Measurements from ENCODE around the gene SFTPA2.
"Not testable (repeated sequence)": the region's sequence is repeated elsewhere in the genome, so short reads cannot be mapped to it uniquely, and the experiment has no call there.

The SFTPA2 gene

DNA sequence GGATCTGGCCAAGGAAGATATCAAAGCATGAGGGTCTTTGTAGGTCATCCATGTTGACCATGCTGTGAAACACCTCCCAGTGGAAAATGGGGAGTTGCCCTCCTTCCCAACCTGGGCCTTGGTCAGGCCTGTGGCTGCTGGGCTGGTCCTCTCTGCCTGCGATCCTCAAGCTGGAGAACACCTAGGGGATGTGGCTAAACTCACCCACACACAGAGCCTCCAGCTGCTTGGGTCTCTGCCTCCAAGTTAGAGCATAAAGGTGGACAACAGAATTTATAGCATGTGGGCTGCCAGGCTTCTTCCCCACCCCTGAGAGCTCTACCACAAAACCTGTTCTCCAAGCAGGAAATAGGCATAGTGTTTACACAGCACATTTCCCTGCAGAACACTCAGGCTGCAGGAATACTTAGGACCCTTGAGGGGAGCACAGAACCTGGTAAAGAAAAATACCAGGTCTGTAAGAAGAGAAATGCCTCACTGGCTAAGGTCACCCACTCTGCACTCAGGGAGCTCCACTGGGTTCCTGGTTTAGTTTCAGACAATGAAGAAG is at the start of gene SFTPA2:
SFTPA2 (minus strand) TSS at position 248 of the 550 bp plus-strand sequence. CDS start 924 bp downstream, outside the sequence.
- no peak for DNase-seq

DNA sequence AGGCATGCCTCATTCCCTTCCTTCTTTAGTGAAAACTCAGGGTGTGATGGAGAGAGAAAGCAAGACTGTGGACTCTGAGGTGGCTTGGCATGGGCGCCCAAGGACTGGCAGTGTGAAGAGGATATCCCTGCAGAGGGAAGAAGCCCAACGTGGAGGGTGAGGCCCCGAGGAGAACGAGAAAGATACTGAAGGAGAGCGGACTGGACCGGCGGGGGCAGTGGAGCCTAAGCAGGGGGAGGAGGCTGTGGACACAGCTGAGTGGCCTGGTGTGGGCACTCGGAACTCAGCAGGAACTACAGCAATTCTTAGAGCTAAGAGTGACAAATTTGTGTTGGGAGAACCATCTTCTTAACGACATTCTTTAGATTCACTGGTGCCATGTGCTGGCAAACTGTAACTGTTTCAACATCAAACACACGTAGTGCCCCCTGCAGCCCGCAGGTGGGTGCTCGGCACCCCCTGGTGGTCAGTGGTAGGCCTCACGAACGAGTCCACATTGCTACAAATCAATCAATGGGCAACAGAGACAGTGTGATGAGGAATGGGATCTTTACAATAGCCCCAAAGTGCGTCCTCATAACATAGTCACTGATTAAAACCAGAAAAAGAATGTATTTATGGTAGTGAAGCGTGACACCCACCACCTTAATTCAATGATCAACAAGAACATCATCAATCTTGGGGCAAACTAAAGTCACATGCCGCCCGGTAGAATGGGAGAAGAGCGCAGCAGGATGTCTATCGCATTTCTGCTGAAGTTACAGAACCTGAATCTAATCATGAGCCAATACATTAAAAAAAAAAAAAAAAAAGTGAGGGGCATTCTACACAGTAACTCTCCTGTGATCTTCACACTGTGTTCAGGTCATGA is 48.5 kb upstream of the SFTPA2 start:
- peak in 1 of 2 experiments; percentile 0 for DNase-seq

DNA sequence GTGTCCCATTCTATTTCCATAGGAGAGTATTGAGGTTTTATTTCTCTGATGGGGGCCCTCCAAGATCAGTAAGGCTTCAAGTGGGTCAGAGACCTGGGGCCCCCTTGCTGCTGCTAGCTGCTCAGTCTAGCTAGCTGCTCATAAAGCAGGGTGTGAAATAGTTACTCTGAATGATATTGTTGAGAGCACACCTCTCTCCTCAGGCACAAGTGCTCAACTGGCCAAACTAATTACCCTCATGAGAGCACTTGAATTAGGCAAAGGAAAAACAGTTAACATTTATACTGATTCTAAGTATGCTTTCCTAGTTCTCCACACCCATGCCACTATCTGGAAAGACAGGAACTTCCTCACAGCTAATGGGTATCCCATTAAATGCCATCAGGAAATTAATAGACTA is 45.1 kb upstream of the SFTPA2 start:
- DNase-seq: no peak

GRCh38 chr10:79604294-79604693 is 44.1 kb upstream of the SFTPA2 start:
- DNase-seq: no peak

DNA sequence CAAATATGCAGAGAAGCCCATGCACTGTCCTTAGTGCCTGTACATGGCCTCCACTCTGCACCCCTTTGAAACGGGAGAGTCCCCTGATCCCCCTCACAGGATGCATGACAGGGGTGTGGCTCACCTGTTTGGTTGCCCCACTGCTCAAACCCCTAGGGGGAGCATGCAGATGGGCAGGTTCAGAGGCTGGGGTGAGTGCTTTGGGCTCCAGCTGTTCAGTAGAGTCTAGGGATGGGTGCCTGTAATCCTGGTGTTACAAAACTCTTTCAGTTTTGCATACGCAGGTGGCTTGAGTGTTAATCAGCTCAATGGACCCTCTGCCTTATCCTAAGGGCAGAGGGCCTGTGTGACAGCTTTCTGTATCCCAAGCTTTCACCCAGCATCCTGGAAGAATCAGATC is 42.7 kb upstream of the SFTPA2 start:
- no peak for DNase-seq

- no peak for DNase-seq
These were observed 41.7 kb upstream of the SFTPA2 start for GRCh38 chr10:79601939-79602338.

- not testable (repeated sequence) for DNase-seq
These were observed 39.4 kb upstream of the SFTPA2 start for GRCh38 chr10:79599644-79600043.

DNA sequence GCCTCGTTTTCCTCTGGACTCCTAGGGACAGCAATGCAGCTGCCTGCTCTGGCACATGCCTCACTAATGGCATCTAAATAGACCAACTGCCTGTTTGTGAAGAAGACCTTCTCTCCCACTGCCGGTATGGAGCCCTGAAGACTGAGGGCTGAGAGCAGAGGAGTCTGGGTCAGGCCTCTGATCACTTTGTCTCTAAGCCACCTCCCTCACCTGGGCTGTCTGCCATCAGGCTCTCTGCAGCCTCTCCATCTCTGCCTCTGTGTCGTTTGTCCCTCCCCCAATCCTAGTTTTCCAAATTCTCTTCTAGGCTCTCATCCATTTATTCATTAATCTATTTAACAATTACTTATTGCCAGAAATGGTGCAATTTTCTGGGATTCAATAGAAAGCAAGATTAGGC is 35.3 kb upstream of the SFTPA2 start:
- no peak for DNase-seq

DNA sequence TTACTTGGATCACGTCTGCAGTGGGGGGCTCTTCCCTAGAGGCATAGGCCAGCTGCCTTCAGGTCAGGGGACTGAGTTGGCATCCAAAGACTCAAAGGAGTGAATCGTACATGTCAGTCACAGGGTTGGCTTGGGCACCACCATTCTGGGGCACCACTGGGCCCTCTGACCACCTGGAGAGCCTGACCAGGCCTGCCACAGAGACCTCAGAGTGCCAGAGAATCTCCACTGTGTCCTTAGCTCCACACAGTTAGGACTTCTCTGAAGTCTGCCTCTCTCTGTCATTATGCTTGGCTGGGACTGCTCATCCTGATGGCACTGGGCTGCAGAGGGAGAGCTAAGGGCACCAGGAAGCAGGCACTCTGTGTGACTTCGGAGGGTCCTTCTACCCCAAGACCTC is 34.4 kb upstream of the SFTPA2 start:
- DNase-seq: not testable (repeated sequence)

DNA sequence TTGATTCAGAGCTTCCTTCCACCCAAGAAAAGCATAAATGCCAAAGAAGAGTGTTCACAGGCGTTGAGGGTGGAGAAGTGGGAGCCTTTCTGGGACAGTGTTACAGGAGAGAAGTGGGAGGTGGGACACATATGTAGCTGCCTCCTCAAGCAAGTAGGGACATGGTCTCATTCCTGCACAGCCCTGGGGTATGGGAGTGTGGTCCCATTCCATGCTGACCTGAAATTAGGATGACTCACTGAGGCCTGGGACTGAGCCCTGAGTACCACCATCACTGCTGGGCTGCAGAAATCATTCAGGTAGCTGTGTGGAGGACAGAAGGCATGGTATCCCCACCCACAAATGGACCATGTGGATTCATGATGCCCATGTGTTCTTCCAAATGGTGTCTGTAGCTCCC is 33.2 kb upstream of the SFTPA2 start:
- DNase-seq: no peak

DNA sequence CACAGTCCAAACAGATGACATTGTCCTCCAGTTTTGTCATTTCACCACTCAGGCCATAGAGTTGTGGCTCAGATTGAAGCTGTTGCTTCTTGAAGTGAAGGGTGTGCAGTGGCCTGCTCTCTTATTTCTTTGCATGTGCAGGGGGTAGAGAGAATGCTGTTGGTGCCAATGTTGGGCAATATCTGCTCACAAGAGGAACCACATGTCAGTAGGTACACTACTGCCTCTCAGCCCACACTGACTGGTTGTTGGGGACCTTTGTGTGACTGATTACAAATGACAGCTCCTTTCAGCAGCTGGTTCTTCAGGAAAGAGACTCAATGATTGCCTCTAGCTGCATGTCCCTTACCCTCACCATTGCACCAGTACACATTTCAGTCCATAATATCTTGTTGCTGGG is 28.6 kb upstream of the SFTPA2 start:
- DNase-seq: no peak

DNA sequence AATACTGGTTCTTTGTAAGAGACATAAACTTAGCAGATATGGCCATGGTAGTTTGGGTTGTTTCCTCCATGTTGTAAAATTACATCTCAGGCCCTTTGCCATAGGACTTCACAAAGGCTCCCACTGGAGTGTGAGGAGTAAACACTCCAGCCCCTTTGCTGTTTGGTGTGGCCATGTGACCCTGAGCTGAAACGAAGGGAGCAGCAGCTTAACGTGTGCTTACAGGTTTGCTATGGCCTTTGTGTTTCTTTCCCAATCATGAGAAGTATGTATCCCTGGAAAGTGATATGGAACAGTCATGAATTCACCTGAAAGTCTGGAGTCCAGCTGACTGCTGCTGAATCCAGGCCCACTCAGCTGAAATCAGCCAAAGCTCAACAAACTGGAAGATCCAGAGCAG is 26.7 kb upstream of the SFTPA2 start:
- DNase-seq: no peak

DNA sequence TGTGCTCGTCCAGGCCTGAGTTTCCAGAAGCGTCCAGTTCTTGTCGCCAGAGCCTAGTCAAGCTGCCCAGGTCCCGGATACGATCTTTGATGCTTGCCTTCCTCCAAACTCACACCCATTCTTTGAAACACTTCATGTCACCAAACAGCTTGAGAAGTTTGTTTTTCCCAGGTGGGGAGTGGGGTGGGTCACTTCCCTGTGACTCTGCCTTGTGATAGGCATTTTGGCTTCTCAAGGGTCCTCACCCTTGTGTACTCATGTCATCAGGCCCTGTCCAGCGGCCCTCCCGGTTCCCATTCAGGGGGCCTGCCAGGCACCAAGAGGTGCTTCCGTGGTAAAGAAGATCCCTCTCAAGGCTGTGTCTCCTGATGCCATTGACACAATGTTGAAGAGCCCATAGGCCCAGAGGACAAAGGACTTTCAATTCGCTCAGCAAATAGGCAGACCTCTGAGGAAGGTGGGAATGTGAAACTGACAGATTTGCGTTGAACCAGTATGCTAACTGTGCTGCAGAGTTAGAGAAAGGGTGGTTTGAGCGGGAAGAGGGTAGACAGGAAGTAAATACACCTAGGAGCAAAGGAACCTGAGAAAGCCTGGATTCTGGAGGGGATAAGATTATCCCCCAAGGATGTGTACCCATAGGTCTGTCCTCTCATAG is 25.8 kb upstream of the SFTPA2 start:
- no peak for DNase-seq

DNA sequence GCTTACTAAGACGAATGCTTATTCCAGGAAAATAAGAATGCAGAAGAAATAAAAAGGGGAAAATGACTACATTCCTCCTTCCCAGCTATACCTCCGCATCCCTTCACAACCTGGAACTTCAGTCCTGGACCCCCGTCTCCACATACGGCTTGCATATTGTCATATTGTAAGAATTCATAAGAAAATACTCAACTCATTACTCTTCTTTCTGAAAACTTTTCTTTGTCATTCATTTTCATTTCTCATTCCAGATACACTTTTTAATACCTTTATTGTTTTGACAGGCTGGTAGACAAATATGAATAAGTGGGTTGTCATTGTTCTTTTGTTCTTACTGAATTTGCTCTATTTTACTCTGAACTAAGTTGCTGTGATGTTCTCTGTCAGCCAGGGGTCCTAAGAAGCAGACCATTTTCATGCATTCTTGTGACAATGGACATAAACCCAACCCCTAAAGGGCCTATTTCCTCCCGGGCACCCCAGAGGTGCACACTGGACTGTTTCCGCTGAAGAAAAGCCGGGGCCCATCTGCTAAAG is 23.3 kb upstream of the SFTPA2 start:
- no peak for DNase-seq

GRCh38 chr10:79582954-79583353 is 22.7 kb upstream of the SFTPA2 start:
- not testable (repeated sequence) for DNase-seq

DNA sequence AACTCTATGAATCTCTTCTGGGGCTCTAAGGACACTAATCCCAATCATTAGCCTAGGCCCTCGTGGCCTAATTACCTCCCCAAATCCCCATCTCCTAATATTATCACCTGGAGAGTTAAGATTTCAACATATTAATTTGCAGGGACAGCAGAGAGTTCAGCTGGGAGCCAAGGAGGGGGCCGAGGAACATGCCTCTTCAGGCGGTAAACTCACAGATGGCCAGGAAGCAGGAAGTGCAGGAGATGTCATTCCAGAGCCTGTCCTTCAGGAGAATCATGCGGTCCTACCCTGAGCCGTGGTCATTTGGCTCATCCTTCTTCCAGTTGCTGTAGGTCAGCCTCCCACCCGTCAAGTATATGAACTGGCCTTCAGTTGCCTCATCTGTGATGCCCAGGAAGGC is 21.9 kb upstream of the SFTPA2 start:
- DNase-seq: no peak

DNA sequence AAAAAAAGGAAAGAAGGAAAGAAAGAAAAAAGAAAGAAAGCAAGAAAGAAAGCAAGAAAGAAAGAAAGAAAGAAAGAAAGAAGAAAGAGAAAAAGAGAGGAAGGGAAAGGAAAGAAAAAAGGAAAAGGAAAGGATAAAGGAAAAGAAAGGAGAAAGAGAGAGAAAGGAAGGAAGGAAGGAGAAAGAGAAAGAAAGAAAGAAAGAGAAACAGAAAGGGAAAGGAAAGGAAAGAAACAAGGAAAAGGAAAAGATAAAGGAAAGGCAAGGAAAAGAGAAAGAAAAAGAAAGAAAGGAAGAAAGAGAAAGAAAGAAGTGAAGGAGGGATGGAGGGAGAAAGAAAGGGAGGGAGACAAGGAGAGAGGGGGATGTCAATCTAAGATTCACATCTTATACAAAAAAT is 20.8 kb upstream of the SFTPA2 start:
- no peak for DNase-seq

DNA sequence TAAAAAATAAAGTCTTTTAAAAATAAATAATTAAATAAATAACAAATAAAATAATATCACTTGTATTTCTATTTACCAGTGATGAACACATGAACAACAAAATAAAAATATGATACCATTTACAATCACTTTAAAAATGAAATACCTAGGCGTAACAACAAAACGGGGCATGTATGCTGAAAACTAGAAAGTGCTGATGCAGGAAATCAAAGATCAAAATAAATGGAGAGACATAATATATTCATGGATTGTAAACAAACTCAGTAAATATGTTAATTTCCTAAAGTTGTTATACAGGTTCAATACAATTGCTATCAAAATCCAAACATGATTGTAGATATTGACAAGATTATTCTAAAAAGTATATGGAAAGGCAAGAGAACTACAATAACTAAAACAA is 19.2 kb upstream of the SFTPA2 start:
- no peak for DNase-seq

DNA sequence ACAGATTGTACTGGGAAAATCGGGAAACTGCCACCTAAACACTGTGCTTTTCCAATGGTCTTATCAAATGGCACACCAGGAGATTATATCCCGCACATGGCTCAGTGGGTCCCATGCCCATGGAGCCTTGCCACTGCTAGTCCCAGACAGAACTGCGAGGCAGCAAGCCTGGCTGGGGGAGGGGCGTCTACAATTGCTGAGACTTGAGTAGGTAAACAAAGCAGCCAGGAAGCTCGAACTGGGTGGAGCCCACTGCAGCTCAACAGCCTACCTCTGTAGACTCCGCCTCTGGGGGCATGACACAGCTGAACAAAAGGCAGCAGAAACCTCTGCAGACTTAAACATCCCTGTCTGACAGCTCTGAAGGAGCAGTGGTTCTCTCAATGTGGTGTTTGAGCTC is 10.4 kb upstream of the SFTPA2 start:
- DNase-seq: not testable (repeated sequence)

- no peak for DNase-seq
These were observed 3.2 kb upstream of the SFTPA2 start for GRCh38 chr10:79563426-79563825.

GRCh38 chr10:79562135-79562756 is 2.0 kb upstream of the SFTPA2 start:
- peak; percentile 6 to 39 for DNase-seq

GRCh38 chr10:79561257-79561656 is 1.1 kb upstream of the SFTPA2 start:
- no peak for DNase-seq

GRCh38 chr10:79559726-79560125 is 481 bp downstream of the SFTPA2 start:
- DNase-seq: no peak
